Testis (tissue), 3 donors: ENCODE data around the gene CCN2. TPM values are rescaled to one million over a fixed set of nuclear protein-coding genes. Genes with fewer than 3 reads are reported as not detected.
"Not testable (repeated sequence)": the region's sequence is repeated elsewhere in the genome, so short reads cannot be mapped to it uniquely, and the experiment has no call there.

Experiments used
- DNase-seq: peaks from one replicate; pipeline ENCODE4 v3.0.0-alpha.2; 2019
- H3K27ac ChIP-seq, 2 donors: fragments of 200-600 bp; sonication (generic); one replicate each; pipeline ENCODE4 v1.5.1; 2019
- H3K27me3 ChIP-seq: fragments of 200-600 bp; sonication (generic); one replicate; pipeline ENCODE4 v1.5.1; 2019
- H3K36me3 ChIP-seq: fragments of 200-600 bp; sonication (generic); one replicate; pipeline ENCODE4 v1.5.1; 2017; ENCODE audit warnings: low read depth; ENCODE audit errors: missing control alignments
- H3K4me1 ChIP-seq: fragments of 200-600 bp; sonication (generic); one replicate; pipeline ENCODE4 v1.5.1; 2019
- H3K4me3 ChIP-seq, 2 donors: fragments of 200-600 bp; sonication (generic); one replicate each; pipeline ENCODE4 v1.5.1; 2017 to 2019
- H3K9me3 ChIP-seq: fragments of 200-600 bp; sonication (generic); one replicate; pipeline ENCODE4 v1.5.1; 2017
- CTCF ChIP-seq, 3 experiments: fragments of 450-650 bp in 2 of 3; fragments of 200-600 bp in 1 of 3; sonication (generic) in 1 of 3; IDR thresholded peaks; one replicate each; pipeline ENCODE4 v1.5.1; 2016 to 2019; ENCODE audit warnings: antibody characterized with exemption in 3 of 3, mild to moderate bottlenecking in 2 of 3, moderate library complexity in 1 of 3
- POLR2A ChIP-seq: fragments of 450-650 bp; IDR thresholded peaks from one replicate; pipeline ENCODE4 v1.6.1; 2017; ENCODE audit warnings: antibody characterized with exemption, mild to moderate bottlenecking, moderate library complexity
- WGBS, 2 donors: methylation state at CpG; one replicate each; pipeline ENCODE4 v1.1.5; 2018; 5-methylcytosine and 5-hydroxymethylcytosine counted together
- intact Hi-C: fragments of 100-400 bp; cut with DNase I; formaldehyde crosslinking; loops from one replicate; pipeline ENCODE4 v1.15.1; 2023; ENCODE audit warnings: low total_unique reads
- polyA plus RNA-seq: library from polyadenylated mRNA; stranded (reverse); fragments of 350-450 nt; fragmentation: Illumina TruSeq; extraction: RNeasy Lipid Tissue Mini Kit (QIAGEN cat#74804); gene quantifications from one replicate; pipeline ENCODE4 v1.2.3, GENCODE V29; 2014; ENCODE audit warnings: low read depth, low replicate concordance; ENCODE audit not compliant: insufficient read depth
- total RNA-seq, 2 donors: library from RNA; depleted of rRNA; stranded (reverse); fragments of >200 nt; gene quantifications; one replicate each; pipeline ENCODE4 v1.2.3, GENCODE V29; 2016

CCN2 gene
- total and polyA plus RNA-seq, 3 donors from 2014 or later = 39.1 to 50.4 (median 50.2) TPM

- H3K27ac ChIP-seq, H3K4me1 ChIP-seq, H3K27me3 ChIP-seq, H3K36me3 ChIP-seq, H3K4me3 ChIP-seq, DNase-seq, intact Hi-C loops, H3K9me3 ChIP-seq: not testable (repeated sequence)
- WGBS, 2 donors = 85 to 90% methylated on average over 5 of the region's 5 CpGs
Measured at GRCh38 chr6:131901326-131901873, 49.8 kb downstream of the CCN2 start.

GRCh38 chr6:131900231-131900630 lies 50.9 kb downstream of the CCN2 start:
- no peak overlapping the region for H3K4me3 ChIP-seq
- H3K27me3 ChIP-seq = no peaks in the 10 kb centered on the region
- H3K36me3 ChIP-seq = no peaks in the 10 kb centered on the region
- no peak for DNase-seq
- intact Hi-C loops = no loop called here
- H3K4me1 ChIP-seq = no peaks in the 10 kb centered on the region
- TF ChIP-seq POLR2A = no peak
- no peak for TF ChIP-seq CTCF (IDR thresholded peaks at IDR 0.05)
- no peak overlapping the region for H3K27ac ChIP-seq
- H3K9me3 ChIP-seq = no peaks in the 10 kb centered on the region

GRCh38 chr6:131898718-131899117 lies 52.5 kb downstream of the CCN2 start:
- no peak overlapping the region for H3K4me3 ChIP-seq
- H3K36me3 ChIP-seq = no peaks in the 10 kb centered on the region

More at GRCh38 chr6:131898718-131899117, 52.5 kb downstream of the CCN2 start:
- H3K27ac ChIP-seq = no peak overlapping the region
- no peaks in the 10 kb centered on the region for H3K4me1 ChIP-seq
- 60 to 93% methylated on average over 1 of the region's 1 CpG for WGBS, 2 donors
- no peaks in the 10 kb centered on the region for H3K27me3 ChIP-seq
- intact Hi-C loops = no loop called here
- DNase-seq = no peak
- TF ChIP-seq CTCF (IDR thresholded peaks at IDR 0.05) (no peak), POLR2A (no peak)
- no peaks in the 10 kb centered on the region for H3K9me3 ChIP-seq

Other genes starting within 250 kb of the CCN2 start
- gene OR2A4, start 250.0 kb downstream of the CCN2 start, total RNA-seq = 1 to 10 TPM in 1 of 2 donors, not detected in 1; 1.0 TPM
- 0.36 TPM for gene OR2A4, start 250.0 kb downstream of the CCN2 start, polyA plus RNA-seq
- 10 to 100 TPM in 1 of 2 donors, 1 to 10 TPM in 1; 3.7 to 10.3 TPM for gene CTAGE9, start 240.4 kb downstream of the CCN2 start, total RNA-seq
- 6.6 TPM for gene CTAGE9, start 240.4 kb downstream of the CCN2 start, polyA plus RNA-seq
- gene ENPP1, start 143.4 kb downstream of the CCN2 start, total RNA-seq = 10 to 100 TPM; 12.0 to 16.0 TPM
- 8.3 TPM for gene ENPP1, start 143.4 kb downstream of the CCN2 start, polyA plus RNA-seq